MCF 10A (cell line): ENCODE data around the gene STK11IP. TPM values are rescaled to one million over a fixed set of nuclear protein-coding genes. Genes with fewer than 3 reads are reported as not detected.
A peak's percentile ranks its signal among the peaks of the same experiment; 100 is the strongest.

ENCODE experiments used
- BruUV-seq: library from RNA; stranded (reverse); fragments of 400-500 nt; replicated peaks from 2 replicates; lab custom pipeline; 2021; lab: Mats Ljungman, UMichigan
- CTCF ChIA-PET: fragments of 300-600 bp; sonication (Branson Sonifier 250); formaldehyde crosslinking; extraction: SDS; loops from one replicate; lab custom pipeline; 2021; ENCODE audit warnings: antibody characterized with exemption, inconsistent platforms; lab: Yijun Ruan, JAX
- POLR2A ChIA-PET: fragments of 300-600, 350-650 bp; sonication (Branson Sonifier 250); formaldehyde crosslinking; extraction: SDS; loops from one replicate; lab custom pipeline; 2020; ENCODE audit warnings: antibody characterized with exemption, inconsistent platforms; lab: Yijun Ruan, JAX
- DNase-seq: peaks from one replicate; pipeline ENCODE4 v3.0.0-alpha.2; 2018; ENCODE audit not compliant: unreplicated experiment
- H3K27ac Mint-ChIP-seq: one replicate; pipeline ENCODE4 v1.8.0; 2022; ENCODE audit warnings: mild to moderate bottlenecking, low read depth, mixed read lengths; ENCODE audit not compliant: unreplicated experiment
- H3K27me3 Mint-ChIP-seq: one replicate; pipeline ENCODE4 v1.8.0; 2022; ENCODE audit warnings: mixed read lengths; ENCODE audit not compliant: insufficient read depth, unreplicated experiment
- H3K36me3 Mint-ChIP-seq: one replicate; pipeline ENCODE4 v1.8.0; 2022; ENCODE audit warnings: mild to moderate bottlenecking, moderate library complexity, mixed read lengths; ENCODE audit not compliant: insufficient read depth, unreplicated experiment
- H3K4me1 Mint-ChIP-seq: one replicate; pipeline ENCODE4 v1.8.0; 2022; ENCODE audit warnings: mixed read lengths; ENCODE audit not compliant: insufficient read depth, unreplicated experiment
- H3K4me3 Mint-ChIP-seq: one replicate; pipeline ENCODE4 v1.8.0; 2022; ENCODE audit warnings: mild to moderate bottlenecking, moderate library complexity, mixed read lengths; ENCODE audit not compliant: unreplicated experiment
- H3K9me3 Mint-ChIP-seq: one replicate; pipeline ENCODE4 v1.8.0; 2022; ENCODE audit warnings: mixed read lengths; ENCODE audit not compliant: unreplicated experiment
- intact Hi-C: fragments of 100-400 bp; cut with micrococcal nuclease; formaldehyde crosslinking; loops from 2 replicates; pipeline ENCODE4 v1.14.1; 2022
- total RNA-seq: library from RNA; stranded (reverse); gene quantifications from 2 replicates; pipeline ENCODE4 v1.2.3, GENCODE V29; 2022
- TF ChIP-seq, protein P1 (sequence below): fragments of 200-600 bp; IDR thresholded peaks from one replicate; pipeline ENCODE4 v1.8.0; 2022; ENCODE audit warnings: antibody characterized with exemption, mild to moderate bottlenecking; ENCODE audit not compliant: unreplicated experiment

STK11IP gene
- total RNA-seq, 1 experiment from 2014 or later, result 26.5 TPM

DNA sequence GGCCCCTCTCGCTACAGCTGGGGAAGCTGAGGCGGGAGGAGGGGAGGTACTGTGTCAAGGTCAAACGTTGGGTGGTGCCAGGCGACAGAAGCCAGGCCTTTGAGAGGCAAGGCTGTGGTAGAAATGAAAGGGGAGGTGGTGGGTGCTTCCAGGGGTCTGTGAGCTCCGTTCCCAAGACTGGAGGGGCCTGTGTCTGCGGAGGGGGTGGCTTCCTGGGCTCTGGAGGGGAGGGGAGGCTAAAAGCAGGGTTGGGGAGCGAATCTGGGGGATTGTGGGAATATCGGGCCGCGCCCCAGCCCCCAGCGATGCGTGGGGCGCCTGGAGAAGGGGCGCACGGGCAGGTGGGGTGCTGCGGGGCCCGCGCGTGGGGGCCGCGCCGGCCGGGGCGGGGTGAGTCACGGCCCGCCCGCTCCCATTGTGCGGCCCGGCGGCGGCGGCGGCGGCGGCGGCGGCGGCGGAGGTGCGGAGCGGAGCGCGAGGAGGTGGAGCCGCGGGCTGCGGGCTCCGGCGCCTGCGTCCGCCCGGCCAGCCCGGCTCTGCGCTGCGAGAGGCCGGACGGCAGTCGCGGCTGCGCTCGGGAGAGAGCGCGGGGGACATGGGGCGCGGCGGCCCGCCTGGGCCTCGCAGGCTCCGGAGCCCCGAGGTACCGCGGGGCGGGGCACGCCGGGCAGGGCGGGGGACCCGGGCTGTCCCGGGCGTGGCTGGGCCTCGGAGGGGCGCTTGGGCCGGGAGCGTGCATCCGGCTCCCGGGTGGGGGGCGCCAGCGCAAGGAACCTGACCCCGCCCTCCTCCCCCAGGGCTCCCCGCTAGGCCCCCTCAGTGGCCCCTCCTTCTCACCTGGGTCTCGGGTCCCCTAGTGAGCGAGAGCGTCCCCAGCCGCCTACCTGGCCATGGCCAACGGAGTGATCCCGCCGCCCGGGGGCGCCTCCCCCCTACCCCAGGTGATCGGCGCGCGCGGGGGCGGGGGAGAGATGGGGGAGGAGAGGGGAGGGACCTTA lies 29.7 kb downstream of the STK11IP start, which contains the start of gene SLC4A3:
SLC4A3 (plus strand) TSS at position 528 of the 998 bp plus-strand sequence; CDS start at position 891, 363 bp downstream.
- Mint-ChIP-seq H3K4me1 (no peaks in the 10 kb centered on the region), H3K27ac (no peak within 1 kb of the TSS), H3K36me3 (peaks cover under 1% of the 10 kb centered on the region), H3K4me3 (peak within 1 kb of the TSS; percentile 75), H3K9me3 (no peaks in the 10 kb centered on the region), H3K27me3 (peaks cover 2% of the 10 kb centered on the region)
- ChIA-PET POLR2A (interaction anchor here (0.5 to 2.1 kb wide), 6 partner anchors 30 to 96 kb away, joined by 3 to 7 read pairs (median 4); partner anchors contain the start of genes CHPF, STK11IP and TMEM198), CTCF (interaction anchor here (0.6 to 1.7 kb wide), 5 partner anchors 9 to 86 kb away, joined by 3 to 6 read pairs (median 5); no protein-coding TSS in a partner anchor)
- TF ChIP-seq, protein P1, sequence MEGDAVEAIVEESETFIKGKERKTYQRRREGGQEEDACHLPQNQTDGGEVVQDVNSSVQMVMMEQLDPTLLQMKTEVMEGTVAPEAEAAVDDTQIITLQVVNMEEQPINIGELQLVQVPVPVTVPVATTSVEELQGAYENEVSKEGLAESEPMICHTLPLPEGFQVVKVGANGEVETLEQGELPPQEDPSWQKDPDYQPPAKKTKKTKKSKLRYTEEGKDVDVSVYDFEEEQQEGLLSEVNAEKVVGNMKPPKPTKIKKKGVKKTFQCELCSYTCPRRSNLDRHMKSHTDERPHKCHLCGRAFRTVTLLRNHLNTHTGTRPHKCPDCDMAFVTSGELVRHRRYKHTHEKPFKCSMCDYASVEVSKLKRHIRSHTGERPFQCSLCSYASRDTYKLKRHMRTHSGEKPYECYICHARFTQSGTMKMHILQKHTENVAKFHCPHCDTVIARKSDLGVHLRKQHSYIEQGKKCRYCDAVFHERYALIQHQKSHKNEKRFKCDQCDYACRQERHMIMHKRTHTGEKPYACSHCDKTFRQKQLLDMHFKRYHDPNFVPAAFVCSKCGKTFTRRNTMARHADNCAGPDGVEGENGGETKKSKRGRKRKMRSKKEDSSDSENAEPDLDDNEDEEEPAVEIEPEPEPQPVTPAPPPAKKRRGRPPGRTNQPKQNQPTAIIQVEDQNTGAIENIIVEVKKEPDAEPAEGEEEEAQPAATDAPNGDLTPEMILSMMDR, result no peak
- intact Hi-C loops, result no loop called here
- peak; percentile 29 for DNase-seq
- BruUV-seq, result no TSS peak

GRCh38 chr2:219628235-219628985 lies 30.8 kb downstream of the STK11IP start:
- peaks cover 5% of the 10 kb centered on the region for H3K36me3 Mint-ChIP-seq
- peak overlapping the region; percentile 33 for H3K4me3 Mint-ChIP-seq
- BruUV-seq, result no TSS peak
- DNase-seq, result no peak
- no peak overlapping the region for H3K27ac Mint-ChIP-seq
- no peaks in the 10 kb centered on the region for H3K9me3 Mint-ChIP-seq
- ChIA-PET POLR2A (interaction anchor here (0.6 to 1.0 kb wide), 2 partner anchors 57 to 85 kb away, joined by 3 read pairs; partner anchors contain the start of genes CHPF and TMEM198), CTCF (interaction anchor here (0.6 to 1.4 kb wide), 2 partner anchors 14 to 17 kb away, joined by 3 to 9 read pairs; no protein-coding TSS in a partner anchor)
- H3K4me1 Mint-ChIP-seq, result no peaks in the 10 kb centered on the region
- TF ChIP-seq, protein P1, result no peak
- intact Hi-C loops, result no loop called here
- H3K27me3 Mint-ChIP-seq, result no peaks in the 10 kb centered on the region

DNA sequence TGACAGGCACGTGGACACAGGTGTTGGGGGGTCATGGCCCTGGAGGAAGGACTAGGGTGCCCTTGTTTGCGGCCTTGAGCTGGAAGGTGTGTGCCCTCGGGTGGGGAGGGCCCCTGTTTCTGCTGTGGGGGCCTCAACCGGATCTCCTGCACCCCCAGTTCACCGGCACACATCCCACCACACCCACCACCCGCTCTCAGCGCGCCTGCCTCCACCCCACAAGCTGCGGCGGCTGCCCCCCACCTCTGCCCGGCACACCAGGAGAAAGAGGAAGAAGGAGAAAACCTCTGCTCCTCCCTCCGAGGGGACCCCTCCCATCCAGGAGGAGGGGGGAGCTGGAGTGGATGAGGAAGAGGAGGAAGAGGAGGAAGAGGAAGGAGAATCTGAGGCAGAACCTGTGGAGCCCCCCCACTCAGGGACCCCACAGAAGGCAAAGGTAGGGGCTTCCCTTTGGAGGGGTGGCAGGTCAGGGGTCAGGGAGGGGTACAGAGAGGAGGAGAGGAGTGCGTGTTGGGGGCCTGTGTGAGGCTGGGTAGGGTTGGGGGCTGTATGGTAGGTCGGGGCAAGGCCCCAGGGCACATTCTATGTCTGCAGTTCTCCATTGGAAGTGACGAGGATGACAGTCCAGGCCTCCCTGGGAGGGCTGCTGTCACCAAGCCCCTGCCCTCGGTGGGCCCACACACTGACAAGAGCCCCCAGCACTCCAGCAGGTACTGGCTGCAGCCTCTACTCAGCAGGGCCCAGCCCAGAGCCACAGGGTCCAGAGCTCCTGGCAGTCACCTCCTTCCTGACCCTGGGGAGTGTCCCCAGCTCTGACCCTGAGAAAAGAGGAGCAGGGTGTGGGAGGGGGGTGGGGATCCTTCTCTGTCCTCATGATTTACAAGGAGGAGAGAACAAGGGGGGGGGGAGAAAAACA lies 31.6 kb downstream of the STK11IP start:
- Mint-ChIP-seq H3K4me3 (peak overlapping the region; percentile 33), H3K36me3 (peaks cover 5% of the 10 kb centered on the region), H3K27me3 (no peaks in the 10 kb centered on the region), H3K27ac (no peak overlapping the region), H3K9me3 (no peaks in the 10 kb centered on the region), H3K4me1 (no peaks in the 10 kb centered on the region)
- ChIA-PET POLR2A (interaction anchor here (0.5 to 1.0 kb wide), 2 partner anchors 32 to 56 kb away, joined by 3 read pairs; partner anchors contain the start of gene STK11IP), CTCF (interaction anchor here (0.6 to 2.3 kb wide), 4 partner anchors 10 to 61 kb away, joined by 4 to 9 read pairs (median 5); no protein-coding TSS in a partner anchor)
- BruUV-seq, result no TSS peak
- TF ChIP-seq, protein P1, result no peak
- intact Hi-C loops, result no loop called here
- DNase-seq, result no peak
